NK-92 treated with Interleukin-12 subunit alpha and Interleukin-12 subunit beta, amount 100 ng/mL, for 24 hours (cell line): Measurements from ENCODE around the gene OASL.

Experiments
- DNase-seq: peaks from one replicate; lab custom pipeline; 2025; lab: John Stamatoyannopoulos, UW

Gene OASL

GRCh38 chr12:121015825-121016766, 22.9 kb downstream of the OASL start, which contains the start of gene C12orf43:
Gene C12orf43 (minus strand): TSS chr12:121016487. CDS start chr12:121016474, 13 bp downstream.
- peak; percentile 67 for DNase-seq

DNA sequence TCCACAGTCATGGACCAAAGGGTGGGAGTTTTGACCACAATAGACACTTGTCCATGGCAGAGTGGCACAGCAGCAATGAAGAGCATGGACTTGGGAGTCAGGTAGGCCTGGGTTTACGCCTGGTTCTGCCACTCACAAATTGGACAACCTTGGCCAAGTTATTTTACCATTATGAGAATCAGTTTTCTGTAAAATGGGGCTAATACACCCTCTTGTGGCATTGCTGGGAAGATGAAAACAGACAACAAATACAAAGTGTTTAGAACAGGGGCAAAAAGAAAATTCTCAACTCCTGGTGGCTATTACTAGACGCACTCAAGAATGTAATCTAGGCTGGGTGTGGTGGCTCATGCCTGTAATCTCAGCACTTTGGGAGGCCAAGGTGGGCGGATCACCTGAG, 25.3 kb downstream of the OASL start:
- DNase-seq: no peak

DNA sequence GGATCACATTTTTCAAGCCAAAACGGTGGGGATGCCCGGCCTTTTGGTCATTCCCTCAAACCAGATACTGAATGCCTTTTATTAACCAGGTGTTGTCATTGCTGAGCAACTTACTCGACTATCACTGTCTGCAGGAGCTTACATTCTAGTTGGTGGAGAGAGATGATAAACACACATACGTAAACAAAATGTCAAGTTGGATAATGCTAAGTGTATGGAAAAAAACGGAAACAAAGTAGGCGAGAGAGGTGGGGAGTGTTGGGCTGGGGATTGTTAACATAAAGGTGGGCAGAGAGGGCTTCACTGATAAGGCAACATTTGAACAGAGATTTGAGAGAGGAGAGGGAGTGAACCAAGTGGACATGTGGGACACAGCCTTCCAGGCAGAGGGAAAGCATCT, 27.2 kb downstream of the OASL start:
- DNase-seq: no peak

GRCh38 chr12:121010860-121011259, 28.2 kb downstream of the OASL start:
- DNase-seq: no peak

- DNase-seq: no peak
Measured at GRCh38 chr12:121009741-121010140, 29.3 kb downstream of the OASL start.

GRCh38 chr12:121008347-121009098, 30.5 kb downstream of the OASL start:
- DNase-seq: no peak

GRCh38 chr12:121005346-121005815, 33.7 kb downstream of the OASL start:
- no peak for DNase-seq

- no peak for DNase-seq
Measured at GRCh38 chr12:121004253-121004815, 34.7 kb downstream of the OASL start.

GRCh38 chr12:121003650-121004049, 35.4 kb downstream of the OASL start:
- no peak for DNase-seq

- DNase-seq: no peak
Measured at GRCh38 chr12:121001841-121002483, 37.1 kb downstream of the OASL start.

GRCh38 chr12:121001060-121001459, 38.0 kb downstream of the OASL start:
- no peak for DNase-seq

DNA sequence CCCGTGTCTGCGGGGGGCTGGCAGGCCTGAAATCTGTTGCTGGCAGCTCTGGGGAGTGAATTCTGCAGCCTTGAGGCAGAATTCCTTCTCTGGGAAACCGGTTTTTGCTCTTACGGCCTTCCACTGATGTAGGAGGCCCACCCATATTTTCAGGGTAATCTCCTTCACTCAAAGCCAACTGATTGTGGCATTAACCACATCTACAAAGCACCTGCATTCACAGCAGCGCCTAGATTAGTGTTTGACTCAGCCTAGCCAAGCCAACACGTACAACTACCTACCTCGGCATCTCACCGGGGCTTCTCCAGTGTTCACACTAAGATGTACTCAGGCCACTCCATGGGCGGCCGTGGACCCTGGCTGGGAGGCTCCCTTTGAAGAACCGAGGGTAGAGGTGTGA, 38.5 kb downstream of the OASL start:
- DNase-seq: no peak

DNA sequence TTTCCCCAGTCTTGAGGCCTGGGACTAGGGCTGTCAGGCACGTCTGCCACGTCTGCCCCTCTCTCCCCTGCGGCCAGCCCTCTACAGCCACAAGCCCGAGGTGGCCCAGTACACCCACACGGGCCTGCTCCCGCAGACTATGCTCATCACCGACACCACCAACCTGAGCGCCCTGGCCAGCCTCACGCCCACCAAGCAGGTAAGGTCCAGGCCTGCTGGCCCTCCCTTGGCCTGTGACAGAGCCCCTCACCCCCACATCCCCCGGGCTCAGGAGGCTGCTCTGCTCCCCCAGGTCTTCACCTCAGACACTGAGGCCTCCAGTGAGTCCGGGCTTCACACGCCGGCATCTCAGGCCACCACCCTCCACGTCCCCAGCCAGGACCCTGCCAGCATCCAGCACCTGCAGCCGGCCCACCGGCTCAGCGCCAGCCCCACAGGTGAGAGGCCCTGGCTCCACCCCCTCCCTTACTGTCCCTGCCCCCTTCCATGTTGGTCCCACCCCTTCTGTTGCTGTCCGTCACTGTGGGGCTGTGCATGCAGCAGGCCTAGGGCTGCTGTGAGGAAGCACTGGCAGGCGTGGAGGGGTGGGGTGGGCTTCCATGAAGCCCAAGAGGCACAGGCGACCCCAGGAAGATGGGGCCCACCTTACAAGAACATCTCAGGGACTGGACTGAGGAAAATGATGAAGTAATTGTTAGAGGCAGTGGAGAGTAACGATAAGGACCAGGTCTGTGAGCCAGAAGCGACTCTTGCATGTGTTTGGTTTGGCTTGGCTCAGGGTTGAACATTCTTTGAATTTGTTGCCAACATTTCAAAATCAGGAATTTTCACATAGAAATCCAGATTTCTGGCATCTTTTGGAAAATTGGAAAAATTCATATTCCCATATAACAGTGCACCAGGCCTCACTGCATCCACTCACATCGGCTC, 39.6 kb downstream of the OASL start:
- DNase-seq: no peak

DNA sequence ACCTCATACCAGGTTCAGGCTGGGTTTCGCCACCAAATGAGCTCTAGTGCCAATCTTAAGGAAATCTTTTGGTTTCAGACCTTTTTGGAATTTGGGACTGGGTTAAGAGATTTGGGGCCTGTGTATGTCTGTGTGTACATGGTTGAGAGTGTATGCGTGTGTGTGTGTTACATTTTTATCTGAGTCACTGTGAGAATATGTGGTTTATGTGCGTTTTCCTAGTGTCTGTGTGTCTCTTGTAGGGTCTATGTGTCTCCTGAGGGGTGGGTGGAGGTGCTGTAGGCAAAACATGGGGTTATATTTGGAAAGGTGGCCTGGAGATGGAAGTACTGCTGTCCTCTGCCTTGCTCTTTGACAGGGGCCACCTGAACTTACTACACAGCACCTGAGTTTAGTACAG, 40.6 kb downstream of the OASL start:
- no peak for DNase-seq

DNA sequence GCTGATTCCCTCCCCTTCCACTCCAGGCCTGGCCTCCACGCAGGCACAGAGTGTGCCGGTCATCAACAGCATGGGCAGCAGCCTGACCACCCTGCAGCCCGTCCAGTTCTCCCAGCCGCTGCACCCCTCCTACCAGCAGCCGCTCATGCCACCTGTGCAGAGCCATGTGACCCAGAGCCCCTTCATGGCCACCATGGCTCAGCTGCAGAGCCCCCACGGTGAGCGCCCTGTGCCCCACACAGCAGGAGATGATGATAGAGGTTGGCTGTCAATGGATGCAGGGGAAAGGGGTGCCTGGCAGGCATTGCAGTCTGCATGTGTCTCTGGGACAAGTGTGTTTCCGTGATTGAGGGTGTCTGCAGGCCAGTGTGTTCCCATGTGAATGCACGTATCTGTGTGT, 41.6 kb downstream of the OASL start:
- DNase-seq: no peak

GRCh38 chr12:120996133-120996746, 42.8 kb downstream of the OASL start:
- DNase-seq: no peak

GRCh38 chr12:120994589-120995337, 44.3 kb downstream of the OASL start:
- no peak for DNase-seq

DNA sequence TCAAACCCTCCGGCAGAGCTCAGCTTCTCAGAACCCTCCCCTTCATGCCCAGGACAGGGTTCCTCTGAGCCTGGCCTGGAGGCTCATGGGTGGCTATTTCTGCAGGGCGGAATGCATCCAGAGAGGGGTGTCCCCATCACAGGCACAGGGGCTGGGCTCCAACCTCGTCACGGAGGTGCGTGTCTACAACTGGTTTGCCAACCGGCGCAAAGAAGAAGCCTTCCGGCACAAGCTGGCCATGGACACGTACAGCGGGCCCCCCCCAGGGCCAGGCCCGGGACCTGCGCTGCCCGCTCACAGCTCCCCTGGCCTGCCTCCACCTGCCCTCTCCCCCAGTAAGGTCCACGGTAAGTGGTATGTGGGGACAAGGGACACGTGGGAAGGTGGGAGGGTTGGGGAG, 45.0 kb downstream of the OASL start:
- DNase-seq: no peak

- no peak for DNase-seq
Measured at GRCh38 chr12:120993496-120993895, 45.5 kb downstream of the OASL start.

GRCh38 chr12:120992989-120993388, 46.1 kb downstream of the OASL start:
- no peak for DNase-seq
